ENCODE data around the gene LGMN.
"Not testable (repeated sequence)": the region's sequence is repeated elsewhere in the genome, so short reads cannot be mapped to it uniquely, and the experiment has no call there.

Gene LGMN

DNA sequence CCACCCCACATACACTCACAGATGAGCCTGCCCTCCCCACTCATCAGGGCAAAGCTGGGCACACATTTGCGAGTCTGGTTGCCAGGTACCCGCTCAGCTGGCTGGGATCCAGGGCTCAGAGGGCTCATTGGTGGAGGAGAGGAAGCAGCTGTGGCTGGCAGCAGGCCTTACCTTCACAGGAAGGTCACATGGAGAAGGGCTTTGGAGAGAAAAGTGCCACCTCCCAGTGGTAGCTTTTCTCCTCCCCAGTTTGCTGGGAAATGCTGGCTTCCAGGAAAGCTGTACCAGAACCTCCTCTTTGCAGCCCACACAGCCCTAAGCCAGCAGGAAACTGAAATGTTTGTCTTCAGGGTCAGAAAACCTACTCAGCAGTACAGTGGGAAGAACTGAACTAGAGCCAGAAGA is 55.6 kb downstream of the LGMN start:
- DNase-seq: no peak

DNA sequence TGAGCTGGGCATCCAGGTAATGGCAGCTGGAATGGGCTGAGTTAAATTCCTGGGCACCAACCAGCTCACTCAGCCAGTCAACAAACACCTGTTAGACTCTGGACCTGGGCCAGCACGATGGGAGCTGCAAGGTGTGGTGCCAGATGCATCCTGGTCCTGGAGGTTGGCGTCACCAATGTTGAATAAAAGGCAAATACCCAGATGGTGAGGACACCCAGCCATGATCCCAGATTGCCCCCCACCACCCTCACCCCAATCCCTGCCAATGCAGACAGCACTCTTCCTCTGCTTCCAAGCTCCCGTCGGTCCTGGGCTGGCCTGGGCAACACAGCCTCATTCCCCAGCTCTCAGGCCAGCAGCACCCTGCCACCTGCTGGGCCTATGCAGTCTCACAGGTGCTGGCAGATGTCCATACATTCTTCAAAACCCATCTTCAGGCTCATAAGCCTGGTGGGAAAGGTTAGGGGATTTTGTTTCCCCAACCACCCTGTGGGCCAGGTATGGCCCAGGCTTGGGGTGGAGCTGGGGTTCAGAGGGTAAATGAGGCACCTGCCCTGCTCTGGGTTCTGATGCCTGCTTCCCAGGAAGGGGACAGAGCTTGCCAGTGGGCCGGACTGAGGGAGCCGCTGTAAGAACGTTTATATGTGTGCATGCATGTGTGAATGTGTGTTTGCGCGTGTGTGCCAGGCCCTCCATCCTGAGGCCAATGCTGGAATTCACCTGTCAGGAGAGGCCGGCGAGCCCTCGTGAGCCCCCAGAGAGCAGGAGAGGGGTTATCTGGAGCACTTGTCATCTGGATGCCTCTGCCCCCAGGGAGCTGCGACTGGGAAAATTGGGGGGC is 58.0 kb downstream of the LGMN start:
- DNase-seq: no peak

DNA sequence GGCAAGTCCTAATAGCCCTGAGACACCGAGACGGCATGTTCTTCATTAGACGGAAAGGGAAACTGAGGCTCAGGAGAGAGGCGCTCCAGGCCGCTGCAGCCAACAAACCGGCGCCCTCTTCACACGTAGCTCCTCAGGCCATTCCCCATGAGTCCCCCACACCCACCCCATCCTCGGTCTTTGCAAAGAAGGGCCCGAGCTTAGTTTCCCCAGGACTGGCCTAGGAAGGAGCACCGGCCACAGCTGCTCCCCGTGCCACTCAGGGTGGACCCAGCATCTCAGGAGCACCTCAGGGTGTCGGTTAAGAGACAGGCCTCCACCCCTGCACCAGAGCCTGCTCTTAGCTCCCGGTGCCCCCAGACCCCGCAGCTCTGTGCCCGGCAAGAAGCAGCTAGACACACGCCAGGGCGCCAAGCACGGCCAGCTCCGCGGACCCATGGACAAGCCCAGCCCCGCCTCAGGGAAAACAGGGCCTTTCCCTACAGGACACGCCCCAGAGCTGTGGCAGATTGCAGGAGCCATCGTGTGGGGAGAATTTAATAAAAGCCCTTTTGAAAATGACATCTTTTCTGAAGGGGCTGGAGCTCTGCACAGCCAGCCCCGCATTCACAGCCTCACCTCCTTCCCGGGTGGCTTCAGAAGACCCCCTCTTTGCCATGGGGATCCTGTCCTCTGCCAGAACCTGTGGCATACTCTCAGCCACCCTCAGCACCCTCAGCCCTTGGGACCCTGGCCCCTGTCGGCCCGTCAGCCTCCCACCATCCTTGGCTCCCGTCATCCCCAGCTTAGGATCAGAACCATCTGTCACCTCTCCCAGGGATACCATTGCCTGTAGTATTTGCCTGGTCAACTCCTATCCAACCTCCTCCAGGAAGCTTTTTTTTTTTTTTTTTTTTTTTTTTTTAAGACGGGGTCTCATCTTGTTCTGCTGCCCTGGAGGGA is 59.7 kb downstream of the LGMN start:
- no peak for DNase-seq

DNA sequence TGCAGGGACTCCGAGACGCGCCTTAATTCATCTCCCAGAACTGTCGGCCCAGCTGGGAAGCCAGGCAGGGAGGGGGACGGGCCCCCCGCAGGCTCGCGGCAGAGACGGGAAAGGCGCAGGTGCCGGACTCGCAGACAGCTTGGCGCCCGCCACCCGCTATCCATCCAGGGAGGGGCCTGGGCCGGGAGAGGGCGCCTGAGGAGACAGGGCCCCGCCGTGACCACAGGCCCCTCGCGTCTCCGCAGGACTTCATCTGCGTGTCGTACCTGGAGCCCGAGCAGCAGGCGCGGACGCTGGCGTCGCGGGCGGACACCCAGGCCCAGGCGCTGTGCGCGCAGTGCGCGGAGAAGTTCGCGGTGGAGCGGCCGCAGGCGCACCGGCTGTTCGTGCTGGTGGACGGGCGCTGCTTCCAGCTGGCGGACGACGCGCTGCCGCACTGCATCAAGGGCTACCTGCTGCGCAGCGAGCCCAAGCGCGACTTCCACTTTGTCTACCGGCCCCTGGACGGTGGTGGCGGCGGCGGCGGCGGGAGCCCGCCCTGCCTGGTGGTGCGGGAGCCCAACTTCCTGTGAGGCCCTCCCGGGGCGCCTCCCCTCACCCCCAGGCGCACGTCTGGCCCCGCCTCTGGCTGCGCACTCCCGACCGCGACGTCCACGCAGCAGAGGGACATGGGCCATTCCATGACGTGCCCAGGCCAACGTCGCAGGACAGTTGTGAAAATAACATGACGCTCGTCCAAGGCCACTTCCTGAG is 60.6 kb downstream of the LGMN start:
- DNase-seq: no peak

DNA sequence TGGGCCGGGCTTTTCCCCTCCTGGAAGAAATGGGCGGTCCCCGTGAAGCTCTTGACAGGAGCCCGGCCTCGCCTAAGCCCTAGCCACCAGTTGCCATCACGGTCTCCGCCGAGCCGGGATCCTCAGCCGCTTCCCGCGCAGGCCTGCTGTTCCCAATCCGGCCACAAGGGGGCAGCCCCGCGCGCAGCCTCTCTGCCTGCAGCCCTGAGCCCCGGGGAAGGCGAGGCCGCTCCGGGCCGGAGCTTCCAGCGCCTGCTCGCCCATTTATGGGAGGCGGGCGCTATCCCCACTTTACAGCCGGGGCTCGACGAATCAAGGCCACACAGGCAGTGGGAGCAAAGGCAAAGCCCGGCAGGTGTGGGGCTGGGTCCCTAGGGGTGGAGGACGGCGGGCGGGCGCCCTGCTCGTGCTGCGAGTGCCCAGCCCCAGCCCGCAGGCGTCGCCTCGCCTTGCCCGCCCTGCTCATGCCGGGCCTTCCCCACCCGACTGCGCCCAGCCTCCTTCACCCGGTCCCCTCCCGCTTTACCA is 61.5 kb downstream of the LGMN start:
- peak; percentile 45 for DNase-seq

DNA sequence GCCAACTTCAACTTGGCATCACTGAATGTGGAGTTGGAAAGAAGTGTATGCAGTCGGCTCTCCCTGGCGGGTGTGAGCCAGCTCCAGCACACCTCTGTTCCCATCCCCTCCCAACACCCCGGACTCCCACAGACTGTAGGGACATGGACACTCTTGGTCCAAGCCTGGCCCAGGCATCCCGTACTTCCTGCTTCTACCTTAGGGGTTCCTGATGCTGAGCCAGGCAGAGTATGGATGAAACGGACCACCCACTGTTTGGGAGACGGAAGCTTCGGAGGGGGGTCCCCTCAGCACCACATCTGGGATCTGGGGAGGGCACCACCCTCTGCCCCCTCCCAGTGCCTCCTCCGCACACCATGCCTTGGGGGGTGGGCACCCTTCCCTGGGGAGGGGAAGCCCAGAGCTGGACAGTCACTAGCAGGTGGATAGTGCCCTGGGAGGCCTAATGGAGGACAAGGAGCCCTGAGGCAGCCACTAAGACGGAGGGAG is 62.0 kb downstream of the LGMN start:
- no peak for DNase-seq

DNA sequence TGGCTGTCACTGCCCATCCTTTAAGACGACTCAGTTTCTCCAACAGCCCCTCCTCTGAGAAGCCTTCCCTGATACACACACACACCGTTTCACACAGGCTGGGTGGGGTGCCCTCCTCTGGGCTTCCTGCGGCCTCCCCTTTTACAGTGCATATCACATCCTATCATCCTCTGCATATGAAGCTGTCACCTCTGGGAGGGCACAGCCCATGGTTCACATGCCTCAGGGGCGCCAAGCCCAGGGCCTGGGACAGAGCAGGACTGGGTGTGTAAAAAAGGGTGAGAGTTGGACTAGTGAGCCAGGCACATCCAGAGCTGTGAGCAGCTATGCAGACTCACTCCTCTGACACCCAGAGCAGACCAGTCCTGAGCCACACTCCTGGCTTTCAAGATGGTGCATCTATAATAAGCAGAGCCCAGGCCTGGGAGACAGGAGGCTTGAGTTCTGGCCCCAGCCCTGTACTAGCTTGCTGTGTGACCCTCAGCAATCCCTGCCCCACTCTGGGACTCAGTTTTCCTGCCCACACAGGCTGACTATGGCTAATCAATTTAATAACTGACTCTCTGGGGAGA is 62.6 kb downstream of the LGMN start:
- no peak for DNase-seq

DNA sequence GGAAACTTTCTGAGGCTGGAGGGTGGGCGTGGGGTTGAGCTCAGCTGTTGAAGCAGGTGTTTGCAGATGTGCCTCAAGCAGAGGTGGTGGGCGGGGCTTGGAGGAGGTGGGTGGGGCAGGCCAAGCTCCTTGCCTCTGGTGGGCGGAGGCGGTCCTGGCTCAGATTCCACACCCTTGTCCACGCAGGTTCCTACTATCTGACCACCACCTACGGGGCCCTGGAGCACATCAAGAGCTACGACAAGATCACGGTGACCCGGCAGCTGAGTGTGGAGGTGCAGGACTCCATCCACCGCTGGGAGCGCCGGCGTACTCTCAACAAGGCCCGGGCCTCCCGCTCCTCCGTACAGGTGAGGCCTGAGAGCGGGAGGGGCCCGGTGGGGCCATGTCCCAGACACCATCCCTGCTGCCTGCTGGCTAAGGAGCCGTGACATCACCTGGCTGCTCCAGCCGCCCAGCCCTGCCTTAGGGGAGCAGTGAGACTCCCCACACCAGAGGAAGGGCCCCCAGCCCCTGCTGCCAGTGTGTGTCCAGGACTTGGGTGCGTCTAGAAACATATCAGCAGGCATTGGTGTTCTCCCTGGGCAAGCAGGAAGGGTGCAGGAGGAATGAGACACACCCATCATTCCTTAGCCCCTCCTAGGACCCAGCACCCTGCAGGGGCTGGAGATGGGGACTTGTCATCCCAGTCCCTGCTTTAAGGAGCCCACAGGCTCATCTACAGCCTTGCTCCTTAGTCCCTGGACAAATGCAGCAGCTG is 63.4 kb downstream of the LGMN start:
- DNase-seq: no peak

DNA sequence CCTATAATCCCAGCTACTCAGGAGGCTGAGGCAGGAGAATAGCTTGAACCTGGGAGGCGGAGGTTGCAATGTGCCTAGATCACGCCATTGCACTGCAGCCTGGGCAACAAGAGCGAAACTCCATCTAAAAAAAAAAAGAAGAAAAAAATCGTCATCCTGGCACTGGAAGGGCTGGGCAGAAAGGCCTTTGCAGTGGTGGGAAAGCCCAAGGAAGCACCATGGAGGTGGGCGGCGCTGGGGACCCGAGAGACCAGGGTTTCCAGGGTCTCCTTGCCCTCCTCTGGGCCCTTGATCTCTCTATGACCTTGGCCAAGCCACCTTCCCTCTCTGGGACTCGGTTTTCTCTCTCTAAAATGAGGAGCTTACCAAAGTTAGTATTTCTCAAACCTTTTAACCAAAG is 65.4 kb downstream of the LGMN start:
- DNase-seq: no peak

DNA sequence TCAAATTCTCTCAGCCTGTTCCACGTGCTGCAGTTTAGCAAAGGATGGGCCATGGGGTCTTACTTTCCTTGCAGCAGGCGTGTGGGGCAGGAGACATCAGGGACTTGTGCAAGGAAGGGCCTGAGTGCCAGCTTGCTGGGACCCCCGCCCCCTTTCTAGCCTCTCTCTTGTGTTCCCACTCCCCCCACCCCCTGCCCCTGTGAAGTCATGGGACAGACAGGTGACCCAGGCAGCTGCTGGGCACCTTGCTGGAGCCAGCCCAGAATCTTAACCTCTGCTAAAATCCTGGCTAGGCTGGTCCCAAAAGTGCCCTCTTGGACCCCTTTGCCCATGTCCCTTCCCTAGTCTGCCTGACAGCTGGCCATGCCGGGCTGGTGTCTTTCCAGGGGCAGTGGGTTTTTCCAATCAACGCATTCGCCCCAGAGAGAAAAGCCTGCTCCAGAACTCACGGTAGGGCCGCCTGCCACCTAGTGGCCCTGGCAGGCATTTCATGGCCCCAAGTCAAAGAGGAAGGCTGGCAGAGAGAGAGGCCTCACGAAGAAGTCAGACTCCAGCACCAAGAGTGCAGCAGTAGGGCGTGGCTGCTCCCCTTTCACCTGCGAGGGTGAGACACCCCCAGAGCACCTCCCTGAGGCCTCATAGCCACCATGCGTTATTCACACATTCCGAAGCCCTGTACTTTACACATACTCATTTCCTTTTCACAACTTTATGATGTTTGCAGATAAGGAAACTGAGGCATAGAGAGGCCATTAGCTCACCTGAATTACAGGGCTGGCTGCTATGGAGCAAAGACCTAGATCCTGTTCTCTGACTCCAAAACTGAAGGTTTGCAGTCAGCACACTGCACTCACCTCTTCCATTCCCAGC is 67.4 kb downstream of the LGMN start:
- DNase-seq: peak; percentile 24

DNA sequence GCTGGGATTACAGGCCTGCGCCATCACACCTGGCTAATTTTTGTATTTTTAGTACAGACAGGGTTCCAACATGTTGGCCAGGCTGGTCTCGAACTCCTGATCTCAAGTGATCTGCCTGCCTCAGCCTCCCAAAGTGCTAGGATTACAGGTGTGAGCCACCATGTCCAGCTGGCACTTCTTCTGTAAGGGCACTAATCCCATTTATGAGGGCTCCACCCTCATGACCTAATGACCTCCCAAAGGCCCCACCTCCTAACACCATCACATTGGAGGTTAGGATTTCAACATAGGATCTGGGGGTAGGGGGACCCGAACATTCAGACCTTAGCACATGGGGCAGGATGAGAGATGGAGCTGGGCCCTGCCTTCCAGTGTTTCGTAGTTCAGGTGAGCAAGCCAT is 68.1 kb downstream of the LGMN start:
- not testable (repeated sequence) for DNase-seq

DNA sequence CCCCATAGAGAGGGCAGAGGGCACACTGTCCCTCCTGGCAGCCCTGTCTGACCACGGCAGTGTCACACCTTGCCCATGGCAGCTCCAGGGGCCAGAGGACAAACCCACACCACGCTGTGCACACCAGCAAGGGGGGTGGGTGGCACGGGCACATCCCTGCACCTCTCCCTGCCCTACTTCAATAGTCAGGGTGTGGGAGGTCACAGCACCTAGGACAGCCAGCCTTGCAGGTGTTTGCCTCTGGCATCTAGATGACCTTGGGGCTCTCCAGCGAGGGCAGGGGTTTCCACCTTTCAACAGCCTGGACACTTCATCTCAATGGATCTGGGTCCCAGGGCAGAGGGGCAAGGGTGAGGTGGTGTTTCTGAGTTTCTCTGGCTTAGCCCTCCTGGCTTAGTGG is 69.2 kb downstream of the LGMN start:
- no peak for DNase-seq

DNA sequence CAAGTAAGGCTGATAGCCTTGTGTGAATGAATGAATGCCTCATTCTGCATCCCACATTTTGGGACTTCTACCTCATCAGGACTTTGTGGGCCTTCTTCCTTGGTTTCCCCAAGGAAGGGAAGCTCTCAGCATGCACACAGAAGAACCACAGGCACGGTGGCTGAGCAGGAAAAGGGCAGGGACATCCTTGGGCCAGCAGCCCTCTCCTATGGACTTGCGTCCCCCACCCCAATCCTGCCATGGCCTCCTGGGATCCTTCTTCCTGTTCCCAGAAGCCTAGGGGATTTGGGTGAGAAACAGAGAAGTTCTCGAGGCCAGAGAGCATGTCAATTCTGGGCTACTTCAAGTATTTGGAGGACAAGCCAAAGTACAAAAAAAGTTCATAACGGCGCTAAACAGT is 69.7 kb downstream of the LGMN start:
- DNase-seq: no peak

DNA sequence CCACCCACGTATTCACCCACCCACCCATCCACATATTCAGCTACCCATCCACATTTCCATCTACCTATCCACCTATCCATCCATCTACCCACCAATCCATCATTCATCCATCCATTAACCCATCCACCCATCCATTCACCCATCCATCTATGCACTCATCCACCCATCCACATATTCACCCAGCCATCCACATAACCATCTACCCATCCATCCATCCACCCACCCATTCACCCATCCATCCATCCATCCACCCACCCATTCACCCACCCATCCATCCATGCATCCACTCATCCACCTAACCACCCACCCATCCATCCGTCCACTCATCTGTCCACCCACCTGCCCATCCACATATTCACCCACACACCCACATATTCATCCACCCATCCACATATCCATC is 70.5 kb downstream of the LGMN start:
- DNase-seq: no peak

DNA sequence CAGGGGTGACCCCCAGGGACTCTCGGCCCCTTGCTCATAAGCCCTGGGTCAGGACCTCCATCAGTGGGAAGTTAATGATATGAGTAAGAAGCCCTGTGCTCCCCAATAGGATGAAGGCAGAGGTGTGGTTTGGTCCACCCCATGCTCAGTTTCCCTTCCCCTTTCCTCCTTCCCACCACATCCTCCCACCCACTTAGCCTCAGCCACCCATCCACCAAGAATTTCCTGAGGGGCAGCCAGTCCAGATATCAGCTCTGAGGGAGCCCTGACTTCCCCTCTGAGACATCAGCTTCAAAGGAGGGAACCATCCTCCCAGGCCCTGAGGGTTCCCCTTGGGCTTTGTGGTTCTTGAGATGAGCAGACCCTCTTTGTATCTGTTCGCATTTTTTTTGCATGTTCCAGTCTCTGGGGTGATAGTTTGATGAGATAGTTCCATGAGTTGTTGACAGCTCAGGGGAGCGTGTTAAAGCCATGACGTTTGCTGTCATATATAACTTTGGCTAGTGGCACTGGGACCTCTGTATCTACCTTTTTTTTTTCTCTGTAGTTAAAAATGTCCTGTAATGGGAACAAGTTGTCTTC is 71.2 kb downstream of the LGMN start:
- DNase-seq: no peak

DNA sequence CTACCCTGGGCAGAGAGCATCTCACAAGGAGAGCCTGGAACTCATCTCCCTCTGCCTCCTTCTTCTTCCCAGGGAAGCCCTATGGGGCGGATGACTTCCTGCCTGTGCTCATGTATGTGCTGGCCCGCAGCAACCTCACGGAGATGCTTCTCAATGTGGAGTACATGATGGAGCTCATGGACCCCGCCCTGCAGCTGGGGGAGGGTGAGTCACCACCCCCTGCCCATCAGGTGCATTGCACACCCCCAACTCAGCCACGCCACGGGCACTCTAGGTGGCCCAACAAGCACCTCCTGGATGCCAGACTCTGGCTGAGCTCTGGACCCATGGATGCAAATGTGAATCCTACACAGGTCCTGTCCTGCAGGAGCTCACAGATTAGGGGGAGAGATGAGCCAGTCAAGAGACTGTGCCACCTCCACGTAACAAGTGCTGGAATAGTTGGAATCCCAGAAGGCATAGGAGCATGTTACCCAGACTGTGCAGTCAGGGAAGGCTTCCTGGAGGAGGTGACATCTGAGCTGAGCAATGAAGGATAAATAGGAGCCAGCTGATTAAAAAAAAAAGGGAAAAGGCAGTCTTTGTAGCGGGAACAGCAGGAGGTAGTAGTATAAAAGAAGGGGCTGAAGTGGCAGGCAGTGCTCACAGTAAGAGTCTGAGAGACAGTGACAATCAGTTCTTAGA is 71.9 kb downstream of the LGMN start:
- DNase-seq: no peak

DNA sequence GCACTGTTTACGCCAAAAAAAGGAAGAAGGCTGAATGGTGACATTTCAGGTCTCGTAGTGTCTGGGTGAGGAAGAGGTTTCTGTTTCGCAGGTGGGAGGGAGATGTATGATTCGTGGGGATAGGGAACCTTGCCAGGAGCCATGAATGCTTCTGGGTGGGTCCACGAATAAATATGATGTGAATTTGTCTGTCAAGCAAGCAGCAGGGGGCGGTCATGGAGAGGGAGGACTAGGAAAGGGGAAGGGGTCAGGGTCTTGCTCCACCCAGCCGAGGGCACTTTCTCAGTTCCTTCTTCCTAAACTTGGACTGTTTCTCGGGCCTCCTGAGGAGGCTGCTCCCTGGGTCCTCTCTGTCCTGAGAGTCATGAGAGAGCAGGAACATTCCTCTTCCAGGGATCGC is 72.5 kb downstream of the LGMN start:
- no peak for DNase-seq

DNA sequence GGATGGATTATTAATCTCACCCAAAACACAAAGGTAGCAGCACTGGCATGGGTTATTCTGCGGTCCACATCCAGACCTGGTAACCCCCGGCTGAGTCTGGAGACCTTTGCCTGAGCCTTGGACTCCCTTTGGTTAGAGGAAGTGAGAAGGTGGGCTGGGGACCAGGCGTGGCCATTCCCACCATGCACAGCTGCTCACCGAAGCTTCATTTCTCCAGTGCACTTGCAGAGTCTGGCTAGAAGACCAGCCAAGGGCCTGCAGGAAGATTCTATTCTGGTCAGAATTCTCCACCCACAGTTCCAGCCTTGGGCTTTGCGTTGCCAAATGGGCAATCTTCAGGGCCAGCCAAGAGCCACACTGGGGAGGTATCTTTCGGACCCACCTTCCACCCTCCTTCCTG is 73.0 kb downstream of the LGMN start:
- no peak for DNase-seq

DNA sequence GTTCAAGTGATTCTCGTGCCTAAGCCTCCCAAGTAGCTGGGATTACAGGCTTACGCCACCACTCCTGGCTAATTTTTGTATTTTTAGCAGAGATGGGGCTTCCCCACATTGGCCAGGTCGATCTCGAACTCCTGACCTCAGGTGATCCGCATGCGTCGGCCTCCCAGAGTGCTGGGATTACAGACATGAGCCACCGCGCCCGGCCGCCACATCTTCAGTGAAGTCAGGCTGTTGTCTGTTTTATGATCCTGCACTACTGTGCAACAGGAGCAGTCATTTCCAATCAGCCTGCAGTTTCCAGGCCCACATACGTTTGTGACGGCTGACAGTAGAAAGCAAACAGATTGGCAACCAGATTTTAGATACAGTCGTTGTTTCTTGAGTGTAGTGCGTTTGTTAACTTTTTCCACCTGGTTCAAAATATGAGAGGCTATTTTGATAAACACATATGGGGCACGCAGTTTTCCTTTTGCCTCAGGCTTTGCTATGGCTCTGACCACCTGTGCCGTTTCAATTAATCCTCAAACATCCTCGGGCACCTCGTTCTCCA is 74.8 kb downstream of the LGMN start:
- no peak for DNase-seq
